OCI-LY7 (cell line): ENCODE data around the gene TMEM161A. TPM values are rescaled to one million over a fixed set of nuclear protein-coding genes. Genes with fewer than 3 reads are reported as not detected.

Source experiments
- BruUV-seq: library from RNA; stranded (reverse); fragments of 400-500 nt; replicated peaks from 2 replicates; lab custom pipeline; 2021; lab: Mats Ljungman, UMichigan
- CTCF ChIA-PET: fragments of 300-600 bp; sonication (Branson Sonifier 250); formaldehyde crosslinking; loops from one replicate; lab custom pipeline; 2022; ENCODE audit warnings: antibody characterized with exemption; ENCODE audit not compliant: unreplicated experiment; lab: Charles Lee
- POLR2A ChIA-PET: fragments of 300-600 bp; sonication (Branson Sonifier 250); formaldehyde crosslinking; loops from one replicate; lab custom pipeline; 2022; ENCODE audit warnings: antibody characterized with exemption; lab: Charles Lee
- DNase-seq: peaks from one replicate; pipeline ENCODE4 v3.0.0-alpha.2; 2015; ENCODE audit warnings: low spot score
- H2AFZ ChIP-seq: fragments of 200-600 bp; sonication (generic), shearing (Covaris generic); 2 replicates; pipeline ENCODE4 v1.6.1; 2014; ENCODE audit warnings: mild to moderate bottlenecking, antibody characterized with exemption, low read length, moderate library complexity
- H3K27ac ChIP-seq: fragments of 200-600 bp; sonication (generic); 2 replicates; pipeline ENCODE4 v1.5.1; 2014; ENCODE audit warnings: mixed run types, low read depth, mild to moderate bottlenecking, moderate library complexity, low read length, inconsistent platforms; ENCODE audit not compliant: poor library complexity, severe bottlenecking
- H3K36me3 ChIP-seq: fragments of 200-600 bp; sonication (generic); 2 replicates; pipeline ENCODE4 v1.6.1; 2014; ENCODE audit warnings: mild to moderate bottlenecking, antibody characterized with exemption, low read length, moderate library complexity, mixed read lengths; ENCODE audit not compliant: insufficient read depth
- H3K4me1 ChIP-seq: fragments of 200-600 bp; sonication (generic); 2 replicates; pipeline ENCODE4 v1.5.1; 2014; ENCODE audit warnings: mild to moderate bottlenecking, low read length; ENCODE audit not compliant: insufficient read depth, poor library complexity, severe bottlenecking
- H3K4me2 ChIP-seq: fragments of 200-600 bp; sonication (generic); 2 replicates; pipeline ENCODE4 v1.6.1; 2014; ENCODE audit warnings: mild to moderate bottlenecking, low read length
- H3K4me3 ChIP-seq: fragments of 200-600 bp; sonication (generic); 2 replicates; pipeline ENCODE4 v1.5.1; 2014; ENCODE audit warnings: mild to moderate bottlenecking, low read depth, low read length; ENCODE audit not compliant: poor library complexity, severe bottlenecking
- H3K79me2 ChIP-seq: fragments of 200-600 bp; sonication (generic); 2 replicates; pipeline ENCODE4 v1.6.1; 2016; ENCODE audit warnings: low read depth, mild to moderate bottlenecking, low read length, moderate library complexity, mixed read lengths; ENCODE audit not compliant: insufficient read depth
- H3K9me2 ChIP-seq: fragments of 200-600 bp; sonication (generic); 2 replicates; pipeline ENCODE4 v1.6.1; 2016; ENCODE audit warnings: mild to moderate bottlenecking, low read length, mixed read lengths; ENCODE audit not compliant: insufficient read depth
- H3K9me3 ChIP-seq: fragments of 200-600 bp; sonication (generic); 2 replicates; pipeline ENCODE4 v1.6.1; 2014; ENCODE audit warnings: mild to moderate bottlenecking, mixed run types, low read length, mixed read lengths
- H4K20me1 ChIP-seq: fragments of 200-600 bp; sonication (generic); 2 replicates; pipeline ENCODE4 v1.6.1; 2014; ENCODE audit warnings: mild to moderate bottlenecking, antibody characterized with exemption, low read length, moderate library complexity, mixed read lengths; ENCODE audit not compliant: insufficient read depth
- CTCF ChIP-seq: fragments of 200-600 bp; sonication (generic); conservative IDR thresholded peaks from 2 replicates; pipeline ENCODE4 v1.5.1; 2014; ENCODE audit warnings: mild to moderate bottlenecking, antibody characterized with exemption, low read length, moderate library complexity, mixed read lengths
- EZH2phosphoT487 ChIP-seq: fragments of 200-600 bp; sonication (generic); IDR thresholded peaks from 2 replicates; pipeline ENCODE4 v1.6.1; 2018; ENCODE audit warnings: low read depth, borderline replicate concordance, mild to moderate bottlenecking, mixed run types, antibody characterized with exemption, low read length, moderate library complexity, mixed read lengths
- intact Hi-C: fragments of 100-400 bp; cut with micrococcal nuclease; formaldehyde crosslinking; loops from one replicate; pipeline ENCODE4 v1.10.0; 2022; ENCODE audit not compliant: unreplicated experiment
- total RNA-seq, 2 experiments: library from RNA; depleted of rRNA in 1 of 2; stranded (reverse); fragments of >200 nt in 1 of 2; shearing (Covaris generic) in 1 of 2; gene quantifications; 2 replicates each; pipeline ENCODE4 v1.2.3, GENCODE V29; 2014 to 2022

The TMEM161A gene
- total RNA-seq, 2 experiments from 2014 or later, result 31.2 to 40.5 TPM

DNA sequence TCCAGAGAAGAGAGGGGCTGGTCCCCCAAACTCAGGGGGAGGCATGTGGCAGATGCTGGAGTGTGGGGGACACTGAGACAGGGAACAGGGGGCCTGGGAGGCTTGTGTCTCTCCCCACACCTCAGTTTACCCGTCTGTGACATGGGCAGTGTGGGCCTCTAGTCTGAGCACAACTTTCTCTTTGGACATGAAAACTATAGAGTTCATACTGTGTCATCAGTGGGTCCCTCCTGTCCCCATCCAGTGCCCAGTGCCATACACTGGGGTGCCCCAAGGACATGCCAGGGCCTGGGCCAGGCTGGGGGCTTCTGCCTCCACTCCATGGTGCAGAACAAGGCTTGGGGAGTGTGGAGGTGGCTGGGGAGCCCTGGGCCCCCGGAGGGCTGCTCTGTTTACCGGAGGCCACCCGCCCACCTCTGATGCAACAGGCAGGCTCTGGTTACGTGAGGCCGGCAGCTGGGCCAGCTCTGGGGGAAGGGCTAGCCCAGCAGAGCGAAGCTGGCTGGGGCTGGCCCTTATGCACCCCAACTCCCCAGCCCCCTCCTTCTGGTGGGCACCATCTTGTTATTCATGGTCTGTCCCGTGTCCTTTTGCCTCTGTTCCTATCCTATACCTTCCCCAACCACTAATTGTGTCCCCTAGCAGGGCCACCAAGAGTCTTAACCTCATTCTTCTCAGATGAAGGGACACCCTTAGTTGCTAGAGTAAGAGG, 33.7 kb upstream of the TMEM161A start:
- ChIA-PET POLR2A (interaction anchor here (7.6 kb wide), 1 partner anchor 14 kb away, joined by 201 read pairs; no protein-coding TSS in a partner anchor), CTCF (interaction anchor here (0.6 kb wide), 1 partner anchor 235 kb away, joined by 3 read pairs; no protein-coding TSS in a partner anchor)
- DNase-seq, result peak; percentile 73
- H3K36me3 ChIP-seq, result peaks cover 29% of the 10 kb centered on the region
- H3K79me2 ChIP-seq, result peaks cover 31% of the 10 kb centered on the region
- H2AFZ ChIP-seq, result no peak overlapping the region
- BruUV-seq, result no TSS peak
- H3K9me3 ChIP-seq, result no peaks in the 10 kb centered on the region
- peak overlapping the region; percentile 50 for H3K27ac ChIP-seq
- H3K9me2 ChIP-seq, result no peaks in the 10 kb centered on the region
- intact Hi-C loops, result no loop called here
- H3K4me3 ChIP-seq, result peak overlapping the region; percentile 6
- peaks cover 55% of the 10 kb centered on the region for H3K4me1 ChIP-seq
- TF ChIP-seq CTCF (no peak), EZH2phosphoT487 (no peak)
- peak overlapping the region; percentile 87 for H3K4me2 ChIP-seq
- H4K20me1 ChIP-seq, result peaks cover 8% of the 10 kb centered on the region; the same call in 1 of the 2 replicates

DNA sequence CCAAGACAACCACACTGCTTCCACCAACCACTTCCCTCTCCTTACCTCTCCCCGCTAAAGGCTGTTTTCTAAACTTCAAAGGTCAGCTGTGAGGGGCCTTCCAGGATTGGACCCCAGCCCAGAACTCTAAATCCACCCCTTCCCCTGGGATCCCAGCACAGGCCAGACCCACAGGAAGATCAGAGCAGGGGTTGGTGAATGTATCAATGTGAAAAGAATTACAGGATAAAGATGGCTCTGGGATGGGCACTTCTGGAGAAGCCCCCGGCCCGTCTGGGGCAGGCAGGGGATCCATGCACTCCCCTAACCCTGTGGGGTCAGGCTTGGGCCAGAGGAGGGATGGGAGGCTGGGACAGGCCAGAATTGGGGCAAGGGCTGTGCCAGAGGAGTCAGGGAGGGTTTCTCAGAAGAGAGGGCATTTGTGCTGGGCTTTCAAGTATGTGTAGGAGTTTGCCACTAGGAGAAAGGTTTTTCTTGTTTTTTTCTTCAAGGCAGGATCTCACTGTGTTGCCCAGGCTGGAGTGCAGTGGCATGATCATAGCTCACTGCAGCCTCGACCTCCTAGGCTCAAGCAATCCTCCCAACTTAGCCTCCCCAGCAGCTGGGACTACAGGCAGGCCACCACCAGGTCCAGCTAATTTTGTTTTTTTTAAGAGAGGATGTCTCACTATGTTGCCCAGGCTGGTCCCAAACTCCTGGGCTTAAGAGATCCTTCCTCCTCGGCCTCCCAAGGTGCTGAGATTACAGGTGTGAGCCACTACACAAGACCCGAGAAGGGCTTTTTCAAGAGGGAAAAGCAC, 32.8 kb upstream of the TMEM161A start:
- intact Hi-C loops, result loop anchor here (1.0 kb wide), 1 partner anchor 11 kb away; no protein-coding TSS in a partner anchor
- Histone ChIP-seq H3K9me3 (no peaks in the 10 kb centered on the region), H3K4me2 (peak overlapping the region; percentile 87), H3K36me3 (peaks cover 36% of the 10 kb centered on the region), H3K4me1 (peaks cover 64% of the 10 kb centered on the region), H3K4me3 (peak overlapping the region; percentile 93), H3K79me2 (peaks cover 40% of the 10 kb centered on the region), H4K20me1 (peaks cover 9% of the 10 kb centered on the region; the same call in 1 of the 2 replicates), H2AFZ (no peak overlapping the region), H3K27ac (peak overlapping the region; percentile 50), H3K9me2 (no peaks in the 10 kb centered on the region)
- TF ChIP-seq CTCF (no peak), EZH2phosphoT487 (no peak)
- BruUV-seq, result no TSS peak
- no peak for DNase-seq
- POLR2A ChIA-PET, result interaction anchor here (7.6 kb wide), 1 partner anchor 13 kb away, joined by 201 read pairs; no protein-coding TSS in a partner anchor
- CTCF ChIA-PET, result no interaction called here
